GM21717 (cell line): ENCODE measurements around the gene LHCGR.

Source experiments
- ATAC-seq: cut with Tn5 transposase; IDR thresholded peaks from one replicate; pipeline ENCODE4 v1.9.1; 2021; ENCODE audit warnings: mild to moderate bottlenecking, moderate library complexity; ENCODE audit not compliant: unreplicated experiment

LHCGR gene

DNA sequence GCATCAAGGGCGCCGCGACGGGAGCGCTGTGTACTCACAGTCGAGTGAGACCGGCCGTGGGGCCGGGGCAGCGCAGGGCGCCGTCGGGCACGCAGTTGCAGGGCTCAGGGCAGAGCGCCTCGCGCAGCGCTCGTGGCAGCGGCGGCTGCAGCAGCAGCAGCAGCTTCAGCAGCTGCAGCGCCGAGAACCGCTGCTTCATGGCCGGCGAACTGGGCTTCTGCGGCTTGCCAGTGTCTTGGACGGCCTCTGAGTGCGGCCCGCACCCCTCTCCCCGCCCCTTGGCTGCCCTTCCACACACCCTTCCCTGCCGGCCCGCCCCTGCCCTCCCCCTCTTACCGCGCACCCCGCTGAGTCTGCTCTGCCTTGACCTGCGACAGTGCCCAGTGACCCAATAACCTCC is at the start of gene LHCGR:
LHCGR (minus strand) TSS at position 252 of the 400 bp plus-strand sequence; CDS start at position 199, 53 bp downstream.
- ATAC-seq = no peak

DNA sequence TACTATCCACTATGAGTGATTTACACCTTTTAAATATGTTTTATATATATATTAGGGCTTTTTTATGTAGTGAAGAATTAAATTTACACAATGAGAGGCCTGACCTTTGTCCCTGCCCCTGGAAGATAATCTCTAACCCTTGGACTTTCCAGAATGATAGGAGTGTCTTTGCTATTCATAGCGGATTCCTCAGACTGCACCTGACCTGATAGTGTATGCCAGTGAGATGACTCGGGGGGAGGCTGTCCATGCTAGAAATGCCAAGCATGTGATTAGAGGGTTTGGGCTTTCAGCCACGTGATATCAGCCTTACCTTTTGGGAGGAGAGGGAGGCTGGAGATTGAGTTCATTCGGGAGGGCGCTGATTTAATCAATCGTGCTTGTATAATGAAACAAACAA is 44.1 kb upstream of the LHCGR start:
- ATAC-seq = no peak

DNA sequence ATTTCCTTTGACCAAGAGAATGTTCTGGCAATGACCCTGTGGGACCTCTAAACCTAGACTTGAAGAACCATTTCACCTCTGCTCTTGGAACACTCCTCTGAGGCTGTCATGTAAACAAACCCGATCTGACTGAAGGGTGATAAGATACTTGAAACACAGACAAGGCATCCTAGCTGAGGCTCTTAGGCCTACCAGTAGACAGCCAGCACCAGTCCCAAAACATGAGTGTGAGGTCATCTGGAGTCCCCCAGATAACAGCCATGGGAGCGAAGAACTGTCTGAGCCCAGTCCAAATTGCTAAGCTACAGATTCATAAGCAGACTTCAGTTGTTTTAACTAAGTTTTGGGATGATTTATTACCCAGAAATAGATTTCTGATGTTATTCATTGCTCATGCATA is 39.5 kb upstream of the LHCGR start:
- no peak for ATAC-seq

DNA sequence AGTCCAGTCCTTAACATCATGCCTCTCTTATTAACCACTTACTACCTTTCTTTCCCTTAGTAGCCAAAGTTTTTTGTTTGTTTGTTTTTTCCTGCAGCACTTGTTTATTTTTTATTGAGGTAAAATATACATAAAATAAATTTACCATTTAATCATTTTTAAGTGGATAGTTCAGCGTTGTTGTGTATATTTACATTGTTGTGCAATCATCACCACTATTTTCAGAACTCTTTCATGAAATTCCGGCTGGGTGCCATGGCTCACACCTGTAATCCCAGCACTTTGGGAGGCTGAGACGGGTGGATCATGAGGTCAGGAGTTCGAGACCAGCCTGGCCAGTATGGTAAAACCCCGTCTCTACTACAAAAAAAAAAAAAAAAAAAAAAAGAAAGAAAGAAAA is 38.1 kb upstream of the LHCGR start:
- ATAC-seq = no peak

DNA sequence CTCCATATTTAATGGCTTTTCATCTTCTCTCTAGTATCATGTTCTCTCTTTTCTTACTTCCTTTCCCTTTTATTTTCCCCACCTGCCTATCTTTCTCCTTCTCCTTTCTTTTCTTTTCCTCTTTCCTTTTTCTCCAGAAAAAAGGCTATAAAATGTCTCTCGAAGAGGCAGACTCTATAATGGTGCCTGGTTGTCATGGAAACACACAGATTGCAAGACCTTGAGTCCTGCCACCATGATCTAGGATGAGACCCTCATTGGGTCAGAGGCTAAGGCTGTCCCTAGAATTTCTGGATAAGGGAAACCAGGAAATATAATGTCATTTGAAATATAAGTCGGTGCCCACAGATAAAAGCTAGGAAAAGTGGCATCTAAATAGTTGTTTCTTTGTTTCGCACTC is 36.5 kb upstream of the LHCGR start:
- no peak for ATAC-seq

DNA sequence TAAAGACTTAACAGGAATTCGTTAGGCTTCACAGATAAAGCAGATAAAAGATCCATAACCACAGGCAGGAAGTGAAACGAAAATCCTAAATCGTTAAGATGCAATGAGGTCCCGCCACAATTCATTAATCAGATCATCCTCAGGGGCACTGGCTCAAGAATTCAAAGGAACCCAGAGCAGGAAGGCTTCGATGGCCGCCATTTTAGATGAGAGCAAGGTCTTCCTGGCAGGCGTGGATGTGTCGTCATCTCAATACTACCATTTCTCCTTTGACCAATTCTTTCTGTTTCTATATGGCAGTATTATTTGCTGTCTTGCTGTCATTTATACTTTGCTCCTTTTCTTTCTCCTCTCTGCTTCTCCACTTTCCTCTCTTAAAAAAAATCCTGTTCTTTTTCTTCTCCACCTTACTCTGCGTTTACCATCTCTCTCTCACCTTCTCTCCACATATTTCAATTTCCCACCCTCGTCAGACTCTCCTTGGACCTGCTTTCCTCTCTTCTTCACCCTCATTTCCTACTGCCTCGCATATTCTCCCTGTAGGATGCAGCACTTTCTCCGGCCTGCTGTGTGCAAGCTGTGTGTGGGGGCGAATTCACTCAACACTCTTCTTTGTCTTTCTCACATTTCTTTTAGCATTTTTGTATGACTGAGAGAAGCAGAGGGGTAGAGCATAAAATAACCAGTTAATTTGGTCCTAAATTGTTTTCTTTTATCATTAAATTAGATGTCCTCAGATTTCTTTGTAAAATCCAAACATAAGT is 35.1 kb upstream of the LHCGR start:
- no peak for ATAC-seq

DNA sequence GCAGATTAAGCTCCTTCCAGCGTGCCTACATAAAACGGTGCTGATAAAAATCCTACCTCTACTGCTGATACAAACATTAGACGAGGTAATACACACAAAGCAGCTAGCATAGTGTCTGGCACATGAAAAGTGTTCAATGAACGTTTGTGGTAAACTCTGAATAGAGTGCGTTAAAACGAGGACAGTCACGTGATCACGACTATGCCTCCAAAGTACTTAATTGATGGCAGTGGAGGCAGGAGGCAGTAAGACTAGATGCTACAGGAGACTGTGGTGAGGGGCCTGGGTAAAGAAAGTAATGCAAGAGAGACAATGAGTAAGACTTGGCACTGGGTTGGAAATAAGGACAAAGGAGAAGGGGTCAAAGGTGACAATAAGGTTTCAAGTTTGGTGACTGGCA is 32.1 kb upstream of the LHCGR start:
- no peak for ATAC-seq

DNA sequence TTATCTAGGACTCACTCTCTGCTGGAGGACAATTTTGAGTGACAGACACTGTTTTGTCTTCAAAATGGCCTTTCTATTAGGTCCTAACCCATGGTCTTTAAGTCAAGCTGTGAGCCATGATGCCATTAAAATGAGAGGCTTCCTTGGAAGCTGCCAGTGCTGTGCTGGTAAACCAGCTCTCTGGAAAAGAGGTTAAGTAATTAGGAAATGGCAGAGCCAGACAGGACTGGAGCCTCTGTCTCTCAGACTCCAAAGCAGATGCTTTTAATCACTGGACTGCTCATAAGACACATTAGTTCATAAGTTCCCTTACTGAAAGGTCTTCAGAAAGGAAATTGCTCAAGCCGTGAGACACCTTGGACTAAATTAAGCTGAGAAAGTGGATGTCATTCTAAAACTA is 25.8 kb upstream of the LHCGR start:
- no peak for ATAC-seq

DNA sequence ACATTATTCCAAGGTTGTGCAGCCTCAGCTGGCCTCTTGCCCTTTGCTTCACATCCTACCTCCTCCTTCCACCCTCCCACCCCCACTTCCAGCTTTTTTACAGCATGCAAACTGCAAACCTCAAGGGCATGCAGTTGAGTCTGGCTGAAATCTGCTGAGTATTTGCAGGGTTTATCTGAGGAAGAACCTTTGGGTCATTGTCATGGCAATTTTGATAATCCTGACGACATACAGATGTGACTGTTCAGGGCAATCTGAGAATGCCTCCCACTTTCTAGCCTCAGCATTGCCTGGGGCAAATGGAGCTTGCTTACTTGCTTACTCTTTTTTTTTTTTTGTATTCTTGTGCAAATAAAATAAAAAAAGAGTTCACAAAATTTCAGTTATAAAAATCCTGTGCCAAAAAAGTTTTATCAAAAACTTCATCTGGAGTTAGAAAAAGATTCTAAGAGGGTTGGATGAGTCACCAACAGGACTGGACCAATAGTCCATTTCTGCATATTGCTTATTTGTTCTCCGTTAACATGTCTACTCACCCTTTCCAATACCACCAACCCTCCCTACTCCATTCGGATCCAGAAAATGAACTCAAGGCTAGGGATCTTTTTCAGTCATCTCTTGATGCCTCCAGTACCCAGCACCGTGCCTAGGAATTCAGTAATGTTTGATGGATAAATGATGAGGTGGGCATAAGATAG is 23.6 kb upstream of the LHCGR start:
- ATAC-seq = no peak

DNA sequence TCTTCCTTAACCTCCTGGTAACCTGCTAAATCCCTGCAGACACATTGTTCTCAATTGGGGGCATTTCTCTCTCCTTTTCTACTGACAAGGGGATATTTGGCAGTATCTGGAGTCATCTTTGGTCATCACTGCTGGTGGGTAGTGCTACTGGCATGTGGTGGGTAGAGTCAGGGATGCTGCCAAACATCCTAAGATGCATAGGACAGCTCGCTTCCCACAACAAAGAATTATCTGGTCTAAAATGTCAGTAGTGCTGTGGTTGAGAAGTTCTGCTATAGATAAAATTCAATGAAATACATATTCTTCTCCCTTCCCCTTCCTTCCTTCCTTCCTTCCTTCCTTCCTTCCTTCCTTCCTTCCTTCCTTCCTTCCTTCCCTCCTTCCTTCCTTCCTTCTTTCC is 18.7 kb upstream of the LHCGR start:
- ATAC-seq = no peak

DNA sequence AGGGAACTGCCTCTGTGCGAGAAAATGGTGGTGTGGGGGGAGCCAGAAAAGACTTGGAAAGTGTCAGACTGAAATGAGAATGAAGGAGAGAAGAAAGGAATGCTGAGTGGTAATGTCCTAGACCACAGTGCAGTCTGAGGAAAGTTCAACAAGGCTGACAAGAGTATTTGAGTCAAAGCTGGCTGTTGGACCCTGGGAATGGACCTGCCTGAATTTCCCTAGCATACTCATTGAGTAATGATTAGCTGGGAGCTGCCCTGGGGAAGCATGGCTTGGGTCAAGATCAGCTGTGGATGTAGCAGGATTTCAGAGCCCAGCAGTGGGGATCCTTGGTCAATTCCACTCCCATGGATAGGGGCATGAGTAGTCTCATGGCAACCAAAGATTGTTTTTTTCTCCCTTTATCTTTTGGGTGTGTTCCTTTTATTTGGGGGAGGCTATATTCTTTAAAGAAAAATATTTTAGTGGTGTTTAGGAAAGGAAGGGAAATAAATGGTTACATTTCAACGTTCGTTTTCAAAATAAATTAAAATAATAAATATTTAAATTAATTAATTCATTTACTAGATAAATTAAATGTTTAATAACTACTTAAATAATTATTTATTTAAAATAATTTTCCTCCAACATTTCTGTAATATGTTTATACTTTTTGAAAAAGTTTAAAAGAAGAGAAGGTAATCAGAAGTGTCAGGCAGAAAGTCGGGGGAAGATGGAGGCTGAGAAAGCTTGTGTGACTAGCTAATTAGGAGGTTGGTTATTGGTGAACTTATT is 15.9 kb upstream of the LHCGR start:
- ATAC-seq = no peak

DNA sequence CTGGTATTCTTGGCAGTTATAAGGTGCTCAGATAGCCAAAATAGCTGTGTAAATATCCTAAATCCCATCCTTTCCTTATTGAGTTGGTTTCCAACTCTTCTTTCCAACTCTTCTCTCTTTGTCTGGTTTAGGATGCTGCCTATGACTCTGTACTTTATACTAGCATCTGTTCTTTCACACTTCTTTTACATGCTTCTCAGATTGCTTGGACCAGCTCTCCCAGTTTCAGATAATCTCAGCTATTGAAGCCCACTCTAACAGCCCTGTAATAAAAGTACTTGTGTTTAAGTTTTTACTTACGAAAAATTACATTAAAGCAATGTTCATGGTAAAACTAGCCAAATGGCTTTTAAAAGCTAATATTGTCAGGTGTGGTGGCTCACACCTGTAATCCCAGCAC is 14.7 kb upstream of the LHCGR start:
- no peak for ATAC-seq

DNA sequence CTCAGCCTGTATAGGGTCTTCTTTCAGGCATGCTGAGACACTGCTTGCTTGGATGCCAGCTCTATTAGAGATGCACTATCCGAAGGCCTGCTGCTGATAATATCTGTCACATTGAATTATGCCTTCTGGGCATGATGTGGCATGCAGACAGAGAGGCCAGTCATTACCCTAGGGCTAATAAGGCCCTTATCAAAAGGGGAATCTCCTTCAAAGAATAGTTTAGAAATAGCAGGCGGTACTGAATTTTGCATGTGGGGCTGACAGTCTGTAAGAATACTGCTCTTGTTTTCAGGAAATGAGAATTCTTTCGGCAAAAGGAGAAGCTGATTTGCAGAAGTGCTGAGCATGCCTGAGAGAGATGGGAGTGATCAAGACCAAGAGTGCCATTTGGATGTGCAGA is 13.1 kb upstream of the LHCGR start:
- ATAC-seq = no peak

DNA sequence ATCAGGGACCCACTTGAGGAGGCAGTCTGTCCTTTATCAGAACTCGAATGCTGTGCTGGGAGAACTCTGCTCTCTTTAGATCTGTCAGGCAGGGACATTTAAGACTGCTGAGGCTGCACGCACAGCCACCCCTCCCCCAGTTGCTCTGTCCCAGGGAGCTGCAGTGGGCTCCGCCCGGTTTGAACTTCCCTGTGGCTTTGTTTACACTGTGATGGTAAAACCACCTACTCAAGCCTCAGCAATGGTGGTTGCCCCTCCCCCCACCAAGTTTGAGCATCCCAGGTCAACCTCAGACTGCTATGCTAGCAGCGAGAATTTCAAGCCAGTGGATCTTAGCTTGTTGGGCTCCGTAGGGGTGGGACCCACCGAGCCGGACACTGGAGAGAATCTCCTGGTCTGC is 11.8 kb upstream of the LHCGR start:
- ATAC-seq = no peak

DNA sequence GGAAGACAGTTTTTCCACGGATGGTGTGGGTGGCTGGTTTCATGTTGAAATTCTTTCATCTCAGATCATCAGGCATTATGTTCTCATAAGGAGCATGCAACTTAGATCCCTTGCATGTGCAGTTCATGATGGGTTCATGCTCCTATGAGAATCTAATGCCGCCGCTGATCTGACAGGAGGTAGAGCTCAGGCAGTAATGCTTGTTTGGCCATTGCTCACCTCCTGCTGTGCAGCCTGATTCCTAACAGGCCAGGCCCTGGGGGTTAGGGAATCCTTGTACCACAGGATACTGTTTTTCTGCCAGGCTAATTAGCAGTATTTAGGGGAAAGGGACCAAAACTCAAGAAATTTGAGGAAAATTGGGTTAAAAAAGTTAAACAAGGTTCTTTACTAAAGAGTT is 5.3 kb upstream of the LHCGR start:
- ATAC-seq = no peak

DNA sequence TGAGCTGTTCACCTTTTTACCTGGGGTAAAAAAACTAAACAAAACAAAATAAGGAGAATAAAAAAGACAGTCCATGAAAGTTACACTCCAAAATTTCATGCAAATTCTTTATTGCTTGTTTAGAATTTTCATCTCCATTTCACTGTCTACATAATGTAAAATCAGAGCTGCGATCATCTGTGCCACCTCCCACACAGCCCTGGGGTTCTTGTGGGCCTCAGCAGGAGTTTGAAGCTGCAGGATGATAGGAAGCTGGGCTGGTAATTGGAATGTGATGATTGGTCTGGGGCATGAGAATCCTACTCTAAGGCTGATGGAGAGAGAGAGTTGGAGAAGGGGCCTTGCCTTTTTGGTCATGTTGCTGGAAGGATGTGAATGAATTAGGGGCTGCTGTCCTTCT is 4.2 kb upstream of the LHCGR start:
- ATAC-seq = no peak

DNA sequence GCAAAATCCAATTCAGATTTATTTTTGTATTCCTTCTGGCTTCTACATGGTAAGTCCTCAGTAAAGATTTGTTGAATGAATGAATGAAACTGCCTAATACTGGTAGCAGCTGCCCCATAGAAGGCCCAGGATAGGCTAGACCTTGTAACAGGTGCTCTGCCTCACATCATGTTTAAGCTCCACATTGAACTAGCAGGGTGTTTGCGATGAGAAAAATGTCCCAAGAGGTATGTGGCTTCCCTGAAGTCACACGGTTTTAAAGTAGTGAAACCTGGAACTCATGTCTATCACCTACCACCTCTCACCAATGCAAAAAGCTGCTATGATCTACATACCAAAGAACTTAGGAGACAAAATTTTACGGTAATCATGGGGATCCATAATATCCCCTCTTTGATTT is 765 bp upstream of the LHCGR start:
- no peak for ATAC-seq

DNA sequence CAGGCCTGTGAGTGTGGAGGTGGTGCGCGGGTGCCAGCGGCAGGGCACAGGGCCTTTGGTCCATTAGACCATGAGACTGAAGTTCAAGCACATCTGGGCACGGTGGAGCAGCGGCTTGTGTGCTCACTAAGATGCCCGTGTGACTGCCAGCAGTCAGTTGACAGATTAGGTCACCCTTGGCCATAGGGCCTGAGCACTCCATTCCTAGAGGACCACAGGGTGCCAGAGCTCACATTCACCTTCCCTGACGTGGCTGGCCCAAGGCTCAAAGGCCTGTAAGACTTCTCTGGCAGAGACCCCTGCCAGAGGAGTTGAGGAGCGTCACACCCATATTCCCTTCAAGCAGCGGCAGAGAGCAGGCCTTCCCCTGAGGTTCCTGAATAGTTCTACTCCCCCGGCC is 650 bp downstream of the LHCGR start:
- ATAC-seq = no peak

DNA sequence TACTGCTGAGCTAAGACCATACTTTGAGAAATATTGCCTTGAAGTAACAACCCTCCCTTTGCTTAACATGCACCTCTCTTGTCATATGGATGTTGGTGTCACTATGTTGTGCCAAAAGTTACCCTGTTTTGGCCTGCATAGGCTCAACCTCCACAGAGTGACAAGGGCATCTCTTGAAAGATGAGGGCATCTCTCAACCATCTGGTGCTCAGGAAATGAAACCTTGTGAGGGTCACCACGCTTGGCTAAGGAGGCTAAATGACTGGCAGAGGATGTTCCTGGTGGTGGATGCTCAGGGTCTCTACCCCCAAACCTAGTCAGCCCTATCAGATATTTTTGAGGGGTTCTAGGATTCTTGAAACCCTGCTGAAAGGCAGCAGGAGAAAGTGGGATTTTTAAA is 2.3 kb downstream of the LHCGR start:
- no peak for ATAC-seq

DNA sequence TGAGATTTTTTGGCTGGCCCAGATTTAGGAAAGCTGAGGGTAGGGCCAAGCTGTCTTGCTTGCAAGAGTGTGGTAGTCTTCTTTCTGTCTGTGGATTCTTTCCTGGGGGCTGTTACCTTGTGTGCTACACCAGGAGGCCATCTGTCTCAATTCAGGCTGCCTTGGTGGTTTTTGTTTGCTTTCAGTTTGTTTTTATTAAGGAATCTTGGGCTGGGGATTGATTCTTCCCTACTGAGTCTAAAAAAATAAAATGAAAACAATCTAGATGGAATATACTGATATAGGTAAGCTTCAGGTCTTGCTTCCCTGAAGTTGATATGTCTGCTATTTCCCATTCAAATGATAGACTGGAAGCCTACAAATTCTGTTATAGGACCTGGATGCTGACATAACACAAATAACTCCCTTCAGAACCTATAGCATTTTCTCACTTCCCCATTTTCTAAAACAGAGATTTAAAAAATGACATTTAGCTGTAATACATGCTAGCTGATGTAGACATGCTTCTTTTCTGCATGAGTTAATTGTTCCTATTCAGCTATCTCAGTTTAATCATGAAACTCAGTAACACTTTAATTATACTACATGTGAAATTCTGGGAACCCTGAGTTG is 5.3 kb downstream of the LHCGR start:
- ATAC-seq = peak; percentile 68

DNA sequence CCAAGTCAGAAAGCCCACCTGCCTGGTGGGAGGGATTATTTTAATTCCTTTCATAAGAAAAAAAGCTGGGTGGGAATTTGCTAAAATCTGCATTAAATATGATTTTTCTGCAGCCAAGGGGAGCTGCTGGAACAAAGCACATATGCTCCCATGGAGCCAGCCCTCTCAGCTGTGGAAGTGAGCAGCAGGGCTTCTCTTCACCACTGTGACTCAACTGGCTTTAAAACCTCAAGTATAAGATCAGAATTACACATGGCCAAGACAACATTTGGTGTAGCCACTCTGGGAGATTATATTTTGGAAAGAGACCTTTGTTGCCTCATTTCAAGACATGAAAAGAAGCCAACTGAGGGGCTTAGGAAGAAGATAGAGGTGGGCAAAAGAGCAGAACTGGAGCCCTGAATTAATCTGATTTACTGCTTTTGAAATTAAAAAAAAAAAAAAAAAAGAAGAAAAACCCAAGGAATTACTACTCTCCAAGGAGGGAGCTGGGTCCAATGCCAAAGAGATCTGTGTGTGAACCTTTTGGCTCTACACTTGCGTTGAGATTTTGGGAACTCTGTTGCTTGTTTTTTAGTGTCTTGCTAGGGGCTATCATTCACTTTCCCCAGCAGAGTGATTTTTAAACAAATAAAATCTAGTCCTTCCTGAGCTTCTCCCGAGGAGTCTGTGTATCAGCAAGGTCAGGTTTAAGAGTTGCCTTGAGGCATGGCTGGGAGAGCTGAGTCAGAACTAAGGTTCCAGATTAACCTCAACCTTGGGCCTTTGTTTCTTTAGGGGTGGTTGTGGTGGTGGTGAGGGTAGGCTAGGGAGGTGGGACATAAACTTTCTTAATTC is 6.0 kb downstream of the LHCGR start:
- ATAC-seq = peak; percentile 51
